PC-3 (cell line): ENCODE measurements around the gene PLD1.

ENCODE experiments used
- CTCF ChIP-seq: fragments of 300-600 bp; sonication (generic); conservative IDR thresholded peaks from 2 replicates; pipeline ENCODE4 v1.5.1; 2017; ENCODE audit warnings: antibody characterized with exemption, low read depth, mild to moderate bottlenecking, low read length
- EZH2 ChIP-seq: fragments of 300-600 bp; sonication (generic); IDR thresholded peaks from one replicate; pipeline ENCODE4 v1.6.1; 2017; ENCODE audit warnings: antibody characterized with exemption, mild to moderate bottlenecking, low read length; ENCODE audit not compliant: unreplicated experiment
- EZH2phosphoT487 ChIP-seq: fragments of 300-600 bp; sonication (generic); IDR thresholded peaks from 2 replicates; pipeline ENCODE4 v1.6.1; 2018; ENCODE audit warnings: mild to moderate bottlenecking, antibody characterized with exemption, low read length, borderline replicate concordance

- no peak for TF ChIP-seq CTCF
- no peak for TF ChIP-seq EZH2phosphoT487
- TF ChIP-seq EZH2, result no peak
Measured at GRCh38 chr3:171700653-171701052, 109.6 kb downstream of the PLD1 start.
